ENCODE results near the gene OR10A6. TPM values are rescaled to one million over a fixed set of nuclear protein-coding genes. Genes with fewer than 3 reads are reported as not detected.
A peak's percentile ranks its signal among the peaks of the same experiment; 100 is the strongest.

OR10A6 gene
- total RNA-seq, 1 donor from 2014 or later: not detected

DNA sequence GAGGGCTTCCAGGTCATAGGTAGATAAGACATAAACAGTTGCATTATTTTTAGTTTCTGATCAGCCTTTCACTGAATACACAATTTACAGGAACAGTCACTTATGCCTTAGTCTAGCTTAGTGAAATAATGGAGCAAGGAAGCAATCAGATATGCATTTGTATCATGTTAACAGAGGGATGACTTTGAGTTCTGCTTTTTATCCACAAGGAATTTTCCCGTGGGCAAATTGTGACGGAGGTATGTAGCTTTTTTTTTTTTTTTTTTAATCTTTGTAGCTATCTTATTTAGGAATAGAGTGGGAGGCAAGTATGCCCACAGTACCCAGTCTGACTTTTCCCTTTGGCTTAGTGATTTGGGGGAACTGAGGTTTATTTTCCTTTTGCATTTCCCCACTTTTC is 37.6 kb upstream of the OR10A6 start:
- no peak for TF ChIP-seq CTCF (conservative IDR thresholded peaks at IDR 0.05; ENCODE audit: low read depth, low read length)
- no peak for DNase-seq (ENCODE audit: low read depth)
- H3K4me3 ChIP-seq (ENCODE audit: low read depth, low read length): no peak overlapping the region

GRCh38 chr11:7967826-7968225 is 36.8 kb upstream of the OR10A6 start:
- DNase-seq (ENCODE audit: low read depth): no peak
- TF ChIP-seq CTCF (conservative IDR thresholded peaks at IDR 0.05; ENCODE audit: low read depth, low read length): no peak
- H3K4me3 ChIP-seq (ENCODE audit: low read depth, low read length): no peak overlapping the region

- no peak overlapping the region for H3K4me3 ChIP-seq (ENCODE audit: low read depth, low read length)
- no peak for DNase-seq (ENCODE audit: low read depth)
- no peak for TF ChIP-seq CTCF (conservative IDR thresholded peaks at IDR 0.05; ENCODE audit: low read depth, low read length)
These were observed 36.0 kb upstream of the OR10A6 start for GRCh38 chr11:7967097-7967496.

DNA sequence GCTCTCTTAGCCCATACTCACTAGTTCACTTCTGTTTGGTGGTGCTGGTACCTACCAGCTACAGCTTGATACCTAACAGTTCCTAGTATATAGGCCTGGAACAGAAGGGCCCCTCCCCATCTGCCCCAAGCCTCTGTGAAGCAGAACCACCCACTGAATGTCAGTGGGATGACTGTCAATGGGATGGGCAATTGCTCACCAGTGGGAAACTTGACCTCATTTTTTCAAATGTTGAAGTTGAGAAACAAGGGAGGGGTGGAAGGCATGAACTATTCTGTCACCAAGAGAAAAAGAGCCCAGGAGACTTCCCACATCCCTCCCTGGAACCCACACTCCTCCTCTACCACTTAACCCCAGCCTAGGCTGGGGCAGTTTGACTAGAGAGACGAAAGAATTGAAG is 34.3 kb upstream of the OR10A6 start, which contains the start of gene NLRP10:
TSS of gene NLRP10 (minus strand) at position 62 of the 400 bp plus-strand sequence. CDS start 1,952 bp downstream, outside the sequence.
- no peak within 1 kb of the TSS for H3K4me3 ChIP-seq (ENCODE audit: low read depth, low read length)
- TF ChIP-seq CTCF (conservative IDR thresholded peaks at IDR 0.05; ENCODE audit: low read depth, low read length): no peak
- peak; percentile 55 for DNase-seq (ENCODE audit: low read depth)

GRCh38 chr11:7964873-7965272 is 33.8 kb upstream of the OR10A6 start:
- H3K4me3 ChIP-seq (ENCODE audit: low read depth, low read length): no peak overlapping the region
- TF ChIP-seq CTCF (conservative IDR thresholded peaks at IDR 0.05; ENCODE audit: low read depth, low read length): no peak
- DNase-seq (ENCODE audit: low read depth): no peak

- no peak overlapping the region for H3K4me3 ChIP-seq (ENCODE audit: low read depth, low read length)
- no peak for DNase-seq (ENCODE audit: low read depth)
- no peak for TF ChIP-seq CTCF (conservative IDR thresholded peaks at IDR 0.05; ENCODE audit: low read depth, low read length)
These were observed 33.2 kb upstream of the OR10A6 start for GRCh38 chr11:7964261-7964660.

DNA sequence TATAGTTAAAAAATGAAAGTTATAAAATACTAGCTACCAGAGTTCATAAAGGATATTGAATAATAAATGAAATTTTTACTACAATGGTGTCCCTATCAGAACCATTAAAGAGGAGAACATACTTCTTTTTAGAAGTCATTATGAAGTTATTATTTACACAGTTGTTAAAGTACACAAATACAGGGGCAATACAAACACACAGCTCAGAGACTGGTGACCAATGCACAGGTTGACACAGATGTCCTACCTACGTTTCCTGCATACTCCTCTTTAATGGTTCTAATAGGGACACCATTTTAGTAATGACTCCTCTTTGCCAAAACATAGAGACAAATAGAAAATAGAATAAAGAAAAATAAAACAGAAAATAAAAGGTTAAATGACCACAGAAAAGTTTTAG is 24.1 kb upstream of the OR10A6 start:
- no peak overlapping the region for H3K4me3 ChIP-seq (ENCODE audit: low read depth, low read length)
- DNase-seq (ENCODE audit: low read depth): no peak
- TF ChIP-seq CTCF (conservative IDR thresholded peaks at IDR 0.05; ENCODE audit: low read depth, low read length): no peak
